NB4 (cell line): ENCODE results near the gene PXN.

Source experiments
- DNase-seq: peaks from one replicate; pipeline ENCODE4 v3.0.0; 2010; ENCODE audit warnings: low read depth
- H3K4me3 ChIP-seq: one replicate; pipeline ENCODE4 v1.5.1; 2011; ENCODE audit warnings: mild to moderate bottlenecking, low read depth, low read length, moderate library complexity
- CTCF ChIP-seq: IDR thresholded peaks from one replicate; pipeline ENCODE4 v1.5.1; 2012; ENCODE audit warnings: low read depth, low read length
- MAX ChIP-seq: IDR thresholded peaks from 2 replicates; pipeline ENCODE4 v1.6.1; 2011; ENCODE audit warnings: low read depth, low read length
- MYC ChIP-seq: IDR thresholded peaks from 2 replicates; pipeline ENCODE4 v1.6.1; 2011; ENCODE audit warnings: low read depth, low read length
- POLR2A ChIP-seq: IDR thresholded peaks from 2 replicates; pipeline ENCODE4 v1.6.1; 2011; ENCODE audit warnings: mild to moderate bottlenecking; ENCODE audit not compliant: insufficient read length; ENCODE audit errors: extremely low read depth

The PXN gene

GRCh38 chr12:120235369-120236323, 29.9 kb downstream of the PXN start:
- no peak for DNase-seq
- TF ChIP-seq MAX, result no peak
- no peak for TF ChIP-seq POLR2A
- TF ChIP-seq MYC, result no peak
- TF ChIP-seq CTCF, result peak; percentile 62
- H3K4me3 ChIP-seq, result no peak overlapping the region

- no peak overlapping the region for H3K4me3 ChIP-seq
- no peak for TF ChIP-seq MAX
- peak; percentile 11 for TF ChIP-seq CTCF
- DNase-seq, result no peak
Measured at GRCh38 chr12:120234643-120235368, 30.7 kb downstream of the PXN start.

GRCh38 chr12:120231316-120232011, 34.1 kb downstream of the PXN start:
- peak; percentile 35; the same call in 1 of the 2 replicates for TF ChIP-seq MAX
- no peak for TF ChIP-seq POLR2A
- peak; percentile 6 for TF ChIP-seq CTCF
- TF ChIP-seq MYC, result 0 out of 2 replicates have a peak, but pooled peaks have one; percentile 17
- peak; percentile 99 for DNase-seq
- peak overlapping the region; percentile 9 for H3K4me3 ChIP-seq

- TF ChIP-seq CTCF (no peak), MAX (no peak), POLR2A (no peak), MYC (no peak)
- H3K4me3 ChIP-seq, result peak overlapping the region; percentile 9
- DNase-seq, result no peak
Measured at GRCh38 chr12:120230974-120231315, 34.6 kb downstream of the PXN start.

GRCh38 chr12:120230326-120230973, 35.1 kb downstream of the PXN start:
- H3K4me3 ChIP-seq, result no peak overlapping the region
- DNase-seq, result no peak
- TF ChIP-seq MYC (no peak), CTCF (no peak), MAX (no peak), POLR2A (no peak)
